WTC11 (cell line): ENCODE results near the gene RTL3. TPM values are rescaled to one million over a fixed set of nuclear protein-coding genes. Genes with fewer than 3 reads are reported as not detected.
"Not testable (repeated sequence)": the region's sequence is repeated elsewhere in the genome, so short reads cannot be mapped to it uniquely, and the experiment has no call there.

Experiments used
- ATAC-seq: fragments of 200-7000 bp; cut with Tn5 transposase; 2 replicates; pipeline ENCODE4 v1.10.0; 2021; ENCODE audit warnings: mild to moderate bottlenecking, moderate library complexity
- CTCF ChIA-PET: fragments of 300-600 bp; sonication (Branson Sonifier 250); formaldehyde crosslinking; loops from one replicate; lab custom pipeline; 2021; ENCODE audit warnings: antibody characterized with exemption; lab: Charles Lee
- POLR2A ChIA-PET: fragments of 350-600 bp; sonication (Branson Sonifier 250); formaldehyde crosslinking; loops from one replicate; lab custom pipeline; 2021; ENCODE audit warnings: antibody characterized with exemption; lab: Charles Lee
- DNase-seq: peaks from one replicate; pipeline ENCODE4 v3.0.0; 2021; ENCODE audit warnings: low spot score
- H3K27ac Mint-ChIP-seq: 2 replicates; pipeline ENCODE4 v1.8.0; 2021; ENCODE audit warnings: mixed read lengths
- H3K27me3 Mint-ChIP-seq: 2 replicates; pipeline ENCODE4 v1.8.0; 2021; ENCODE audit warnings: low read depth, mild to moderate bottlenecking, moderate library complexity, mixed read lengths
- H3K36me3 Mint-ChIP-seq: 2 replicates; pipeline ENCODE4 v1.8.0; 2021; ENCODE audit warnings: mixed read lengths
- H3K4me1 Mint-ChIP-seq: 2 replicates; pipeline ENCODE4 v1.8.0; 2022; ENCODE audit warnings: mixed read lengths
- H3K4me3 Mint-ChIP-seq: 2 replicates; pipeline ENCODE4 v1.8.0; 2021; ENCODE audit warnings: mild to moderate bottlenecking, moderate library complexity, mixed read lengths
- H3K9me3 Mint-ChIP-seq: 2 replicates; pipeline ENCODE4 v1.8.0; 2021; ENCODE audit warnings: mixed read lengths
- AR ChIP-seq: fragments of 250-450 bp; sonication (Bioruptor Pico); IDR thresholded peaks from 2 replicates; pipeline ENCODE4 v1.9.0; 2021; ENCODE audit warnings: mild to moderate bottlenecking
- CTCF ChIP-seq: fragments of 200-600 bp; IDR thresholded peaks from 2 replicates; pipeline ENCODE4 v1.8.0; 2022; ENCODE audit warnings: antibody characterized with exemption
- E2F4 ChIP-seq: sonication (generic); formaldehyde crosslinking; IDR thresholded peaks from 2 replicates; pipeline ENCODE4 v1.8.1; 2022; ENCODE audit warnings: low read depth, mild to moderate bottlenecking, moderate library complexity, missing genetic modification reagents, borderline replicate concordance
- E2F5 ChIP-seq: sonication (generic); formaldehyde crosslinking; IDR thresholded peaks from 2 replicates; pipeline ENCODE4 v1.8.1; 2022; ENCODE audit warnings: mild to moderate bottlenecking, moderate library complexity, missing genetic modification reagents
- ETV6 ChIP-seq: sonication (generic); formaldehyde crosslinking; IDR thresholded peaks from 2 replicates; pipeline ENCODE4 v1.8.1; 2022; ENCODE audit warnings: mild to moderate bottlenecking, missing genetic modification reagents
- HMGA2 ChIP-seq: fragments of 250-450 bp; sonication (Bioruptor Pico); IDR thresholded peaks from 2 replicates; pipeline ENCODE4 v1.4.0; 2021; ENCODE audit warnings: mild to moderate bottlenecking, moderate library complexity
- JUN ChIP-seq: sonication (generic); formaldehyde crosslinking; IDR thresholded peaks from 2 replicates; pipeline ENCODE4 v1.8.0; 2023; ENCODE audit warnings: mild to moderate bottlenecking, missing genetic modification reagents
- MAX ChIP-seq: sonication (generic); formaldehyde crosslinking; IDR thresholded peaks from 2 replicates; pipeline ENCODE4 v1.8.0; 2022; ENCODE audit warnings: mild to moderate bottlenecking, missing genetic modification reagents
- NR1H2 ChIP-seq: sonication (generic); formaldehyde crosslinking; IDR thresholded peaks from 2 replicates; pipeline ENCODE4 v1.9.0; 2021; ENCODE audit warnings: mild to moderate bottlenecking, moderate library complexity, missing genetic modification reagents
- SMAD3 ChIP-seq: sonication (generic); formaldehyde crosslinking; IDR thresholded peaks from 2 replicates; pipeline ENCODE4 v1.8.0; 2022; ENCODE audit warnings: missing genetic modification reagents, mild to moderate bottlenecking, borderline replicate concordance
- TCF7 ChIP-seq: sonication (generic); formaldehyde crosslinking; IDR thresholded peaks from 2 replicates; pipeline ENCODE4 v1.8.0; 2022; ENCODE audit warnings: mild to moderate bottlenecking, low read depth, missing genetic modification reagents, moderate library complexity
- TP53 ChIP-seq: sonication (generic); formaldehyde crosslinking; IDR thresholded peaks from 2 replicates; pipeline ENCODE4 v1.8.1; 2023; ENCODE audit warnings: mild to moderate bottlenecking, missing genetic modification reagents
- USF2 ChIP-seq: sonication (generic); formaldehyde crosslinking; IDR thresholded peaks from 2 replicates; pipeline ENCODE4 v1.8.1; 2023; ENCODE audit warnings: mild to moderate bottlenecking, missing genetic modification reagents, moderate library complexity
- ZBTB43 ChIP-seq: sonication (generic); formaldehyde crosslinking; IDR thresholded peaks from 2 replicates; pipeline ENCODE4 v1.8.1; 2023; ENCODE audit warnings: mild to moderate bottlenecking, missing genetic modification reagents
- ZNF416 ChIP-seq: fragments of 250-450 bp; sonication (Bioruptor Pico); IDR thresholded peaks from 2 replicates; pipeline ENCODE4 v1.9.0; 2021; ENCODE audit warnings: mild to moderate bottlenecking, inconsistent platforms
- total RNA-seq: library from RNA; stranded (reverse); gene quantifications from 3 replicates; pipeline ENCODE4 v1.2.3, GENCODE V29; 2021

RTL3 gene
- total RNA-seq, 1 experiment from 2014 or later = not detected

- ATAC-seq = no peak
- ChIA-PET CTCF (no interaction called here), POLR2A (no interaction called here)
- H3K27ac Mint-ChIP-seq = no peak overlapping the region
- no peak overlapping the region for H3K4me3 Mint-ChIP-seq
- TF ChIP-seq NR1H2 (no peak), TP53 (CRISPR knock-in tag) (no peak), ETV6 (no peak), ZNF416 (no peak), ZBTB43 (no peak), E2F4 (CRISPR knock-in tag) (no peak)
- peaks cover 2% of the 10 kb centered on the region; the same call in 1 of the 2 replicates for H3K27me3 Mint-ChIP-seq
- H3K4me1 Mint-ChIP-seq = no peaks in the 10 kb centered on the region
- peaks cover 13% of the 10 kb centered on the region for H3K36me3 Mint-ChIP-seq
- peaks cover 37% of the 10 kb centered on the region for H3K9me3 Mint-ChIP-seq
- DNase-seq = no peak
Observed at GRCh38 chrX:78643096-78643495, 16.0 kb downstream of the RTL3 start.

- H3K27me3 Mint-ChIP-seq, CTCF ChIA-PET, ATAC-seq, H3K4me1 Mint-ChIP-seq, DNase-seq, H3K27ac Mint-ChIP-seq, H3K4me3 Mint-ChIP-seq, POLR2A ChIA-PET: not testable (repeated sequence)
- Mint-ChIP-seq H3K9me3 (peaks cover 16% of the 10 kb centered on the region), H3K36me3 (peaks cover 12% of the 10 kb centered on the region)
Observed at GRCh38 chrX:78636096-78636495, 23.0 kb downstream of the RTL3 start.

- POLR2A ChIA-PET = no interaction called here
- no peak for ATAC-seq
- no peak overlapping the region for H3K4me3 Mint-ChIP-seq
- no peak overlapping the region for H3K27ac Mint-ChIP-seq
- no peak for TF ChIP-seq USF2 (CRISPR knock-in tag)
- TF ChIP-seq, all 79 proteins: peak for 0
- no peak for DNase-seq
- H3K27me3 Mint-ChIP-seq = no peaks in the 10 kb centered on the region
- CTCF ChIA-PET = no interaction called here
- H3K36me3 Mint-ChIP-seq = no peaks in the 10 kb centered on the region
- H3K4me1 Mint-ChIP-seq = no peaks in the 10 kb centered on the region
- peaks cover under 1% of the 10 kb centered on the region for H3K9me3 Mint-ChIP-seq
Observed at GRCh38 chrX:78624962-78625909, 33.9 kb downstream of the RTL3 start.

GRCh38 chrX:78624426-78624825 lies 34.7 kb downstream of the RTL3 start:
- H3K27ac Mint-ChIP-seq = no peak overlapping the region
- ChIA-PET CTCF (no interaction called here), POLR2A (no interaction called here)
- DNase-seq = no peak
- no peaks in the 10 kb centered on the region for H3K27me3 Mint-ChIP-seq
- H3K36me3 Mint-ChIP-seq = no peaks in the 10 kb centered on the region
- H3K4me1 Mint-ChIP-seq = no peaks in the 10 kb centered on the region
- no peaks in the 10 kb centered on the region for H3K9me3 Mint-ChIP-seq
- H3K4me3 Mint-ChIP-seq = no peak overlapping the region
- TF ChIP-seq HMGA2 (CRISPR knock-in tag) = no peak
- TF ChIP-seq TCF7 (CRISPR knock-in tag) = no peak
- TF ChIP-seq E2F5 (CRISPR knock-in tag) = no peak
- no peak for TF ChIP-seq E2F4 (CRISPR knock-in tag)
- no peak for TF ChIP-seq ZBTB43
- no peak for TF ChIP-seq CTCF
- no peak for TF ChIP-seq JUN (CRISPR knock-in tag)
- TF ChIP-seq MAX = no peak
- TF ChIP-seq AR (CRISPR knock-in tag) = no peak
- no peak for TF ChIP-seq SMAD3 (CRISPR knock-in tag)
- no peak for ATAC-seq
